GM13976 (cell line): ENCODE data around the gene CSTB.

Experiments used
- DNase-seq: peaks from one replicate; pipeline ENCODE4 v3.0.0; 2012; ENCODE audit warnings: low spot score
- in situ Hi-C: fragments of 300-500 bp; cut with MboI; formaldehyde crosslinking; loops from one replicate; pipeline ENCODE4 v1.12.0; 2022; ENCODE audit warnings: low sequenced_read_pairs, mixed read lengths, inconsistent platforms; ENCODE audit not compliant: unreplicated experiment
- TF ChIP-seq, protein P1 (sequence below): IDR thresholded peaks from 2 replicates; pipeline ENCODE4 v1.5.1; 2012; ENCODE audit warnings: borderline replicate concordance, mild to moderate bottlenecking; ENCODE audit not compliant: insufficient read depth; ENCODE audit errors: extremely low read depth, missing control alignments, control extremely low read depth

CSTB gene

DNA sequence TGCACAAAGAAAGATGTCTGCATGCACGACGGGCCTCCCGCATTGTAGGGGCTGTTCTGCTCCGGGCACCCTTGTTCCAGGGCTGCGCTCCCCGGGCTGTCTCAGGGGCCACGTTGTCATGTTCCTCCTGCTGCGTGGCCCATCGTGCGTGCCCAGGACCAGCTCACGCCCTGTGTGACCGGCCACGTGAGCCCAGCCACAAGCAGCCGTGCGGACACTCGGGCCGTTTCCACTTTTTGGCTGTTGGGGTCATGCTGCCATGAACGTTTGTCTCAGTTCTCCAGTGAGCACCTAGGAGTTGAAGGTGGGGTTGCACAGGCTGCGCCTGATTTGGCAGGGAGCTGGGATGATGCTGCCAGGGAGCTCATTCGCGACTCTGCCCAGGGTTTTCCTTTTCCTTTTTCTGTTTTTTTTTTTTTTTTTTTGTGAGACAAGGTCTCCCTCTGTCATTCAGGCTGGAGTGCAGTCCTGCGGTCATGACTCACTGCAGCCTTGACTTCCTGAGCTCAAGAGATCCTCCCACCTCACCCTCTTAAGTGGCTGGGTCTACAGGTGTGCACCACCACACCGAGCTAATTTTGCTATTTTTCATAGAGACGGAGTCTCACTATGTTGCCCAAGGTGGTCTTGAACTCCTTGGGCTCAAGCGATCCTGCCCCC lies 39.8 kb downstream of the CSTB start:
- TF ChIP-seq, protein P1, sequence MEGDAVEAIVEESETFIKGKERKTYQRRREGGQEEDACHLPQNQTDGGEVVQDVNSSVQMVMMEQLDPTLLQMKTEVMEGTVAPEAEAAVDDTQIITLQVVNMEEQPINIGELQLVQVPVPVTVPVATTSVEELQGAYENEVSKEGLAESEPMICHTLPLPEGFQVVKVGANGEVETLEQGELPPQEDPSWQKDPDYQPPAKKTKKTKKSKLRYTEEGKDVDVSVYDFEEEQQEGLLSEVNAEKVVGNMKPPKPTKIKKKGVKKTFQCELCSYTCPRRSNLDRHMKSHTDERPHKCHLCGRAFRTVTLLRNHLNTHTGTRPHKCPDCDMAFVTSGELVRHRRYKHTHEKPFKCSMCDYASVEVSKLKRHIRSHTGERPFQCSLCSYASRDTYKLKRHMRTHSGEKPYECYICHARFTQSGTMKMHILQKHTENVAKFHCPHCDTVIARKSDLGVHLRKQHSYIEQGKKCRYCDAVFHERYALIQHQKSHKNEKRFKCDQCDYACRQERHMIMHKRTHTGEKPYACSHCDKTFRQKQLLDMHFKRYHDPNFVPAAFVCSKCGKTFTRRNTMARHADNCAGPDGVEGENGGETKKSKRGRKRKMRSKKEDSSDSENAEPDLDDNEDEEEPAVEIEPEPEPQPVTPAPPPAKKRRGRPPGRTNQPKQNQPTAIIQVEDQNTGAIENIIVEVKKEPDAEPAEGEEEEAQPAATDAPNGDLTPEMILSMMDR: no peak
- in situ Hi-C loops: no loop called here
- DNase-seq: no peak

DNA sequence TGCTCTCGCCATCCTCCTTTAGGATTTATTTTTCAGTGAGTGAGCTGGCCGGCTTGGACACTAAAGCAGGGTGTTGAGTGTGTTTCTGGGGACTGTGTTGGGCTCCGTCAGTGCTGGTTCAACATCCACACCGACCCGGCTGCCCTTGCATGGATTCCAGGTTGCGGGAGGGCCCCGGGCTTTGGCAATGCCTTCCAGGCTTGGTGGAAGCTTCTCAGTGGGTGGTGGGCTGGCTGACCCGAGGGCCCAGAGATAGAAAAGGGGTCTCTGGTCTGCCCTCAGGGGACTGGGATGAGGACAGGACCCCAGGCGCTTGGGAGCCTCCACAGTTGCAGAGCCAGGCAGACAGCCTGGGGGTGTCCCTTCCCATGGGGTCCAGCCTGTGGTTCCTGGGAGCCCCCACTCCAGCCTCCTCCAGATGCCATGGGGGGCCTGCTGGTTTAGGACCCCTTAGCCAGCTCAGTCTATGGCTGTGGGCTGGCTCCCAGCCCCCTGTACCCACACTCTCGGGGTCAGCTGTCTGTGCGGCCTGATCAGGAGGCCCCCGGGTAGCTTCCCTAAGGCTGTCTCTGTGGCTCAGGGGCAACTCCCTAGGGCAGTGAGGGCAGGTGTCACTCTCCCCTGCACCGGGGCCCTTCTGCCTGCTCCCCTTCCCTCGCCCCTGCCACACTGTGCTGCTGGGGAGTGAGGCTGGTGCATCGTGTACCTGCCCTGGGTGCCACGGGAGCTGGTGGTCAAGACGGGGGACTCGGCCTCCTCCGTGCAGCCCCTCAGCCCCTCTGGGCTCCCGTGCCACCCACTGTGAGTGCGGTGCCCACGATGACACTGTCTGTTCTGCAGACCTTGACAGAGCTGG lies 40.6 kb downstream of the CSTB start:
- no peak for DNase-seq
- TF ChIP-seq, protein P1: no peak
- in situ Hi-C loops: no loop called here

DNA sequence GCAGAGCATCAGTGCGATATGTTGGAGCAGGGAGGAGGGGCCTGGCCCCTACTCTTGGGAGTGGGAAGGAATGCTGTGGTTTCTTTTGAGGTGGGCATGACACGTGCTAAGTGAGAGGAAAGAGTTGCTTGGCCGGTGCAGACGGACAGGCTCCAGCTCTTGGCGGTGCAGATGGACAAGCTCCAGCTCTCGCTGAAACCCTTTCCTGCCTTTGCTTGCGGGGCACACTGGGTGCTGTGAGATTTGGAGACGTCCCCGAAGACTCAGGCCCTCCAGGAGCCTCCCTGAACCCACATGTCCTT lies 41.2 kb downstream of the CSTB start:
- in situ Hi-C loops: no loop called here
- TF ChIP-seq, protein P1: no peak
- DNase-seq: no peak

DNA sequence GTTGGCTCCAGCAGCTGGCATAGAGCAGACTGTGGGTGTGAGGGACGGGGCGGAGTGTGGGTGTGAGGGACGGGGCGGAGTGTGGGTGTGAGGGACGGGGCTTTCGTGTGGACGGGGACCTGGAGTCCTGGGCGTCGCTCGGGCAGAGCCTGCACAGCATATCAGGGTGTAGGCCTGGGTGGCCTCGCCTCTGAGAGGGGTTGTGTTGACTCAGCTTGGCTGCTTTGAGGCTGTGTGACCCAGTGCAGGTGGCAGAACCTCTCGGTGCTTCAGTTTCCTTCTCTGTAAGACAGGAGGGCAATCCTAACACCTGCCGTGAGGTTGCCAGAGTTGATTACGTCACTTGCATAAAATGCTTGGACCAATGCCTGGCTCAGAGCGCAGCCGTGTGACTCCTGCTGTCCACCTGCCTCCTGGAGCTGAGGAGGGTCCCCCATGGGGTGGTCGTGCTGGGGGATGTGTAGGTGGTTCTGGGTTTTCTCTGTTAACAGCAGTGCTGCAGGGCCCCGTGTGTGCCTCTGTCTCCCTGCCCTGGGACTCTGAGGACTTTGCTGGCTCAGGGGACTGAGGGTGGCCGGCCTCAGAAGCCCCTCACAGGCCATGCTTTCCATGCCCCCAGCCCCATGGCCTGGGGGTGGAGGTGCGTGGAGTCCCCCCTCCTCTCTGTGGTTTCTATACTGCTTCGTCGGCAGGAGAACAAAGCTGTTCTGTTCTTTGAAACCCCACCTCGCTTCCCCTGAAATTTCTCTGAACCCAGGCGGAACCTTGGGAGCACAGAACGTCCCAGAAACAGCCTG lies 41.8 kb downstream of the CSTB start:
- no peak for DNase-seq
- TF ChIP-seq, protein P1: no peak
- in situ Hi-C loops: no loop called here

DNA sequence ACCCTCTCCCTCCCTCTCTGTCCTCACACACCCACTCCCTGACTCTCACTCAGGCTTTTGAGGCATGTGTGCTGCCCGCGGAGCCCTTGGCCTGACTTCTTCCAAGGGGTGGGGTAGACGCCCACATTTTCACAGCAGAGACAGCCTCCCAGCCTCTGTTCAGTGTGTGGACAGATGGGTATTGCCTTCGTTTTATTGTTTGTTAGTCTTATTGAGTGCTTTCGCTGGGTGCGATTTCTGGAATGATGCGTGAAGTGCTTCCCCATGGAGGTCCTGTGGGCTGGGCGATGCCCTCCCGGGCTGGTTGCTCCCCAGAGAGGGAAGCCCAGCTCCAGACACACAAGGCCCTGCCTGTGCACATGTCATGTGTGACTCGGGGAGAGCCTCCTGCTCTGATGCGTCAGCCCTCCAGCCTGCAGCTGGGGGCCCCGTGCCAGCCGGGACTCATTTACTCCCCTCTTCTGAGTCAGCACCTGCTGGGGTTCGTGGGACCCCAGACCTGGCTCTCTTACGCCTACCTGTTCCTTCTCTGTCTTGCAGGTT lies 42.5 kb downstream of the CSTB start:
- in situ Hi-C loops: no loop called here
- DNase-seq: no peak
- TF ChIP-seq, protein P1: no peak

DNA sequence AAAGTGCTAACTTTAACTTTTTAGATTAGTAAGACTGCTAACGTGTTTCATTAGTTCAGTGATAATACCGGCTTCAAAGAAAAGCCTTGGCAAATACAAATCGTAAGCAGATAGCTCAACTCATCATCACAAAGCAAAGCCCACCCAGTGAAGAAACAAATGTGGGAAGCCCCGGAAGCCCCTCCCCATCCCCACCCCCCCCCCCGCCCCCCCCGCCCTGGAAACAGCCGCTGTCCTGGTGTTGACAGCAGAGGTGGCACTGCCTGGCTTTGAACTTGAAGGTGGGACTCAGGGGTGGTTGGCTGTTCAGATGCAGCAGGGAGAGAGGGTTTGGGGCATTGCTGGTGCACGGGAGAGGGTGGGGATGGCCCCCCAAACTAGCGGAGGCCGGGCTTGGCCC lies 43.0 kb downstream of the CSTB start:
- DNase-seq: no peak
- TF ChIP-seq, protein P1: no peak
- in situ Hi-C loops: no loop called here
